Activated naive CD8-positive, alpha-beta T cell (primary cell): ENCODE results near the gene ELFN2.

Experiments used
- H3K27ac Mint-ChIP-seq: one replicate; pipeline ENCODE4 v1.8.0; 2021; ENCODE audit warnings: mixed read lengths
- H3K27me3 Mint-ChIP-seq: one replicate; pipeline ENCODE4 v1.8.0; 2021; ENCODE audit warnings: mixed read lengths
- H3K36me3 Mint-ChIP-seq: one replicate; pipeline ENCODE4 v1.8.0; 2021; ENCODE audit warnings: mixed read lengths
- H3K4me1 Mint-ChIP-seq: one replicate; pipeline ENCODE4 v1.8.0; 2021; ENCODE audit warnings: low read depth, mixed read lengths
- H3K4me3 Mint-ChIP-seq: one replicate; pipeline ENCODE4 v1.8.0; 2021; ENCODE audit warnings: mild to moderate bottlenecking, mixed read lengths
- H3K9me3 Mint-ChIP-seq: one replicate; pipeline ENCODE4 v1.8.0; 2021; ENCODE audit warnings: low read depth, mixed read lengths

Gene ELFN2

DNA sequence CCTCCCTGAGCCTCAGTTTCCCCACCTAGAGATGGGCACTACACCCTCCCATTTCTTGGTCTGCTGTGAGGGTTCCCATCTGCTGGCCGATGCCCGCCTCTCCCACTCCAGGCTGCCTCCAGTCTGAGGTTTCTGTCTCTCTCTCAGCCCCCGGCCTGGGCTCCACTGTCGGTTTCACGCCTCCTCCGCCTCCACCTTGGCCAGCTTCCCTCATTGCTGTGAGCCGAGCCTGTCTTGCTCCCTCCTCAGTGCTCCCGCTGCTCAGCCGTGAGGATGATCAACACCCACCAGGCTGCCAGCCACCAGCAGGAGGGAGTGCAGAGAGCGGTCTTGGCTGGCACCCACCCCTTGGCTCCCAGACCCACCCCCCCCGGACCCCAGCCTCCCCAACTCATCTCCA is 83.9 kb downstream of the ELFN2 start:
- Mint-ChIP-seq H3K36me3 (no peaks in the 10 kb centered on the region), H3K4me1 (peaks cover 9% of the 10 kb centered on the region), H3K27me3 (no peaks in the 10 kb centered on the region), H3K4me3 (no peak overlapping the region), H3K27ac (no peak overlapping the region), H3K9me3 (no peaks in the 10 kb centered on the region)

DNA sequence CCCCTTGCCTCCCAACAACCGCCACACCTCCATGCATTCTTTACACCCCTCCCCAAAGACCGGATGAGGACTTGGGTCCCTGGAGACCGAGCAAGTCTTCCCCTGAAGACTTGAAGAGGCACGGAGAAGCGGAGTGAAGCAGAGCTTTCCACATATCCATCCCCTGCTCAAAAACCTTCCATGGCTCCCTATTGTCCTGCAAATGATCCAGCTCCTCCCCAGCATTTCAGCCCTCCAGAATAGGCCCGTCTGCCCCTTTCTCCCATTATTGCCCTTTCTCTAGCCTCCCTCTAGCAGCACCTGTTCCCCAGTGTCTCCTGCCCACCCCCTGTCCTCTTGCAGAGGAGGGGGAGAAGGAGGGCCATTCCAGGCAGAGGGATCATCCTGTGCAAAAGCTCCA is 85.2 kb downstream of the ELFN2 start:
- no peak overlapping the region for H3K27ac Mint-ChIP-seq
- no peak overlapping the region for H3K4me3 Mint-ChIP-seq
- H3K27me3 Mint-ChIP-seq = peaks cover 1% of the 10 kb centered on the region

GRCh38 chr22:37340331-37341262 is 86.7 kb downstream of the ELFN2 start:
- H3K36me3 Mint-ChIP-seq = no peaks in the 10 kb centered on the region
- H3K4me3 Mint-ChIP-seq = no peak overlapping the region
- no peak overlapping the region for H3K27ac Mint-ChIP-seq
- H3K27me3 Mint-ChIP-seq = peaks cover 1% of the 10 kb centered on the region
- no peaks in the 10 kb centered on the region for H3K9me3 Mint-ChIP-seq
- peaks cover 9% of the 10 kb centered on the region for H3K4me1 Mint-ChIP-seq

More for the DNA sequence above, 85.2 kb downstream of the ELFN2 start:
- H3K9me3 Mint-ChIP-seq = no peaks in the 10 kb centered on the region
- H3K4me1 Mint-ChIP-seq = peaks cover 9% of the 10 kb centered on the region
- H3K36me3 Mint-ChIP-seq = no peaks in the 10 kb centered on the region

- Mint-ChIP-seq H3K27me3 (peaks cover 12% of the 10 kb centered on the region), H3K9me3 (no peaks in the 10 kb centered on the region), H3K4me1 (peaks cover 19% of the 10 kb centered on the region), H3K27ac (no peak overlapping the region), H3K36me3 (no peaks in the 10 kb centered on the region), H3K4me3 (no peak overlapping the region)
Measured at GRCh38 chr22:37338539-37339246, 88.6 kb downstream of the ELFN2 start.

DNA sequence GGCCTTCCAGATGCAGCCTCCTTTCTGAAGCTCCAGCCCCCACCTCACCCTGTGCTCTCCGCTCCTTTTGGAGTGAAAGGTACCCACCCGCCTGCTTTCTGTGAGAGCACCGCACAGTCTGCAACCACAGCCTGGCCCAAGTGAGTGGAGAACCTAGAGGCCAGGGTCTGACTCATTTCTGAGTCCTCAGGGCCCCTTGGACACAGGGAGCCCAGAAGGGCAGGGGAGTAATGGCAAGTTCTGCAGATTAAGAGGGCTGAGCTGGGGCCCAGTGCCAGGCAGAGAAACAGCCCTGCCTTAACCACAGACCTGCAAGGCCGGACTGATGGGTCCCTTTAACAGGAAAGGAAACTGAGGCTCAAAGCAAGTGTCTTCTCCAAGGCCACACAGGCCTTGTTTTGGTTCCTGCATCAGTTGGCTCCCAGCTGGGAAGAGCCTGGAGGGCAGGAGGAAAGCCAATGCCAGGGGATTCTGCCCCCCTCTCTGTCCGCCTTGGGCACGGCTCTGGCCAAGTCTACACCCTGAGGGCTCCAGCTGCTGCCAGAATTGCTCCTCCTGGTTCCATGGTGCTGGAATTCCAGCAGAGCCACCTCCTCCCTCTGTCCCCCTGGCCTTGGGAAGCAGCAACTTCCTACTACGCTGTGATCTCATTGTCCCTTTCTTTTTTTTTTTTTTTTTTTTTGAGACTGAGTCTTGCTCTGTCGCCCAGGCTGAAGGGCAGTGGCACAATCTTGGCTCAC is 89.9 kb downstream of the ELFN2 start:
- Mint-ChIP-seq H3K36me3 (no peaks in the 10 kb centered on the region), H3K27ac (no peak overlapping the region), H3K4me3 (no peak overlapping the region), H3K4me1 (peaks cover 16% of the 10 kb centered on the region), H3K27me3 (peaks cover 17% of the 10 kb centered on the region), H3K9me3 (no peaks in the 10 kb centered on the region)

- Mint-ChIP-seq H3K4me1 (peaks cover 11% of the 10 kb centered on the region), H3K27me3 (peaks cover 19% of the 10 kb centered on the region), H3K27ac (no peak overlapping the region), H3K9me3 (no peaks in the 10 kb centered on the region), H3K4me3 (no peak overlapping the region), H3K36me3 (no peaks in the 10 kb centered on the region)
Measured at GRCh38 chr22:37336579-37336978, 90.7 kb downstream of the ELFN2 start.

- Mint-ChIP-seq H3K9me3 (no peaks in the 10 kb centered on the region), H3K36me3 (no peaks in the 10 kb centered on the region), H3K27ac (no peak overlapping the region), H3K27me3 (peaks cover 22% of the 10 kb centered on the region), H3K4me1 (peaks cover 11% of the 10 kb centered on the region), H3K4me3 (no peak overlapping the region)
Measured at GRCh38 chr22:37335806-37336199, 91.5 kb downstream of the ELFN2 start.

DNA sequence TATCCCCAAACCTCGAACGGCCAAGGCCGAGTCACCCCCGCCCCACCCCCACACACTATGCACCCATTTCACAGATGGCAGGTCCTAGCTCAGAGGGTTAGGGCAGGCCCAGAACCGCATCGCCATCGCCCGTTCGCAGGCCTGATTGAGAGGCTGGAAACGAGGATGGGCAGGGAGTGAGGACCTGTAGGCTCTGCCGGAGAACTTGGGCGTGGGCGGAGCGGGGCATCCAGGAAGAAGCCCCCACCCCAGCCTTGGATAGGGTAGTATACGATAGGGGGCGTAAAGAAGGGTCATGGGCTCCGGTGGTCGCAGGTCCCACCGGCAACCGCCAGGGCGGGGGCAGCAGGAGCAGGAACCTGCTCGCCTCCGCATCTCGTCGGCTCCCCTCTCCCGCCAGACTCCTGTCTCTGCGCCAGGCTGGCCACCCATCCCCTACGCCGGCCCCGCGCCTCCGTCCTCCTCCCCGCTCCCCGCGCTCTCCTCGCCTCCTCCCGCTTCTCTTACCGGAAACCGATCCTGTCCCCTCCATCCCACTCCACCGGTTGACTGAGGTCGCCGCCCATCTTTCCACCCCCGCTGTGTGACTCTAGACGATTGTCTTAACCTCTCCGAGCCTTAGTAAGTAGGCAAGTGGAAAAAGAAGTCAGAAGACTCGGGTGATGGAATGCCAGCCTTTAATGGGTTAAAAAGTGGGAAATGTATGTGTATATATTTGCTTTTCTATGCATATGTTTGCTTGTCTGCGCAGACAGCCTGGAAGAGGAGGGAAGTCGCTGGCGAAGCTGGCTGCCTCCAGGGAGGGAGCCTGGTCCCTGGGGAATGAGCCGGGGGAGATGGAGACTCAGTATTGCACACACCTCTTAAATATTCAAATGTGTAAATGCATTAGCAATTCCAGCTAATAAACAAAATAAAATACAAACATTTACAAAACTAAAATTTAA is 92.1 kb downstream of the ELFN2 start:
- Mint-ChIP-seq H3K4me3 (peak overlapping the region; percentile 54), H3K4me1 (peaks cover 11% of the 10 kb centered on the region), H3K36me3 (no peaks in the 10 kb centered on the region), H3K9me3 (no peaks in the 10 kb centered on the region), H3K27me3 (peaks cover 22% of the 10 kb centered on the region), H3K27ac (no peak overlapping the region)

GRCh38 chr22:37334461-37334858 is 92.8 kb downstream of the ELFN2 start:
- no peak overlapping the region for H3K27ac Mint-ChIP-seq
- H3K36me3 Mint-ChIP-seq = no peaks in the 10 kb centered on the region
- H3K9me3 Mint-ChIP-seq = no peaks in the 10 kb centered on the region
- peaks cover 22% of the 10 kb centered on the region for H3K27me3 Mint-ChIP-seq
- H3K4me1 Mint-ChIP-seq = peaks cover 11% of the 10 kb centered on the region
- H3K4me3 Mint-ChIP-seq = peak overlapping the region; percentile 53

DNA sequence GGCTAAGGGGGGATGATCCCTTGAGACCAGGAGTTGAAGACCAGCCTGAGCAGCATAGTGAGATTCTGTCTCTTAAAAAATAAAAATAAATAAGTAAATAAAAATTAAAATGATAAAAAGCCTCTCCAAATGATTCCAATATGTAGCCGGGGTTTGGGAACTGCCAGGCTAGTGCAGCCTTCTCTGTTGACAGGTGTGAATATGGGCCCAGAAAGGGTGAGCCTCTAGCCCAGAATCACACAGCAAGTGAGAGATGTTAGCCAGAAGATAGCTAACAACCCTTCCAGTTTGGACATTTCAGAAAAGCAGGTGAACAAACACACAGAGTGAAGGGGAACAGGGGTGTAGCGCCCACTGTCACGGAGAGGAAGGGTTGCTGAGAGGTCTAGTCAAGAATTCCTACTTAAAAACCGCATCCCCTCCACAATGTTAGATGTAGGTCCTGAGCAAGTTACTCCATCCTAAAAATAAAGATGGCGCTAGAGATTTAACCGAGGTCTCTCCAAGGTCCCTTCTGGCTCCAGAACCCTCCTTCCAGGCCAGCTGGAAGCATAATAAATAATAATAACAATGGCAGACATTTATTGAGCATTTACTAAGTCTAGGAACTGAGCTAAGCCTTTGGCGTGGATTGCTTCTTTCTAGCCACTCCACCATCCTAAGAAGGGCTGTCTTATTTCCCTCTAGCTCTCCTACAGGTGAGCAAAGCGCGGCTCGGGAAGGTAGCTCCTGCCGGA is 93.4 kb downstream of the ELFN2 start:
- Mint-ChIP-seq H3K36me3 (no peaks in the 10 kb centered on the region), H3K9me3 (no peaks in the 10 kb centered on the region), H3K27ac (no peak overlapping the region), H3K4me3 (peak overlapping the region; percentile 53), H3K27me3 (peaks cover 22% of the 10 kb centered on the region), H3K4me1 (peaks cover 11% of the 10 kb centered on the region)

DNA sequence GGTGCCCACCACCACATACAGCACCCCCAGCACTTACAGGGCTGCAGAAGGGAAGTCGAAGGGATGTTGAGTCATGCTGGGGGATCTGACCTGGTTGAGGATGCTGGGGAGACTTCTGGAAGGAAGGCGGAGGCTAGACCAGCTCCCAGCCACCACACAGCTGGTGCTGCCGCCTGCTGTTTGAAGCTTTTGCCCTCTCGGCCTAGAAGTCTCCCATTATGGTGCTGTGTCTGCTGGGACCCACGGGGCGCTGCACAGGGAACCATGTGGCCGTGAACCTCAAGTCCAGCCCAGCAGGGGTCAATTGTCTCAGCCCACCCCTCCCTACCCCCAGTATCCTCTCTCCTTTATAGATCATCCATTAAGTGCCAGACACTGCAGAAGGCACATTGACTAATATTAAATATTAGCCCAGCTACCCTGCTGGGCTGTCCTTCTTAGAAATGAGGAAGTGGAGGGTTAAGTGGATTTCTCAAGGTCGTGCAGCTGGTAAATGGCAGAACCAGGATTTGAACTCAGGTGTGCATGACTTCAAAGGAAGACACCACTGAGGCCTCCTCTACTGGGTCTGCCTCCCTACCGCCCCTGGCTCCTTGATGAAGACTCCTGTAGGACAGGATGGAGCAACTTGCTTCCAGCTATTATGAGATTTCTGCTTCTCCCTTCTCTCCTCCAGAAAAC is 95.3 kb downstream of the ELFN2 start:
- H3K9me3 Mint-ChIP-seq = no peaks in the 10 kb centered on the region
- no peak overlapping the region for H3K4me3 Mint-ChIP-seq
- peaks cover 25% of the 10 kb centered on the region for H3K27me3 Mint-ChIP-seq
- H3K4me1 Mint-ChIP-seq = peaks cover 11% of the 10 kb centered on the region
- H3K36me3 Mint-ChIP-seq = no peaks in the 10 kb centered on the region
- no peak overlapping the region for H3K27ac Mint-ChIP-seq

DNA sequence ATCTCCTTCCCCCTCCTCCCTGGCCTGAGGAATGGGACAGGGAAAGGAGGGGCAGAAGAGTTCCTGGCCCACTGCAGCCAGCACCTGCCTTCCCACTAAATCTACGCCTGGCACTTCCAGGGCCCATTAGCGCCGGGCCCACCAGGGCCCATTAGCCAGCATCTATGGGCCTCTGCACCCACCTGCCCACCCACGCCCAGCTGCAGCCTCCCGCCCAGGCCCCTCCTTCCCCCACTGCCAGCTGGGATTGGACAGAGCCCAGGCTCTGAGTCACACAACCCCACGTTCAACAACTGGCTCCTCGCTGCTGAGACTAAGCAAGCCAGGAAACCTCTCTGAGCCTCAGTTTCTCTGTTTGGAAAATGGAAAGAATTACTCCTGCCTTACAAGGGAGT is 96.2 kb downstream of the ELFN2 start:
- peaks cover 28% of the 10 kb centered on the region for H3K27me3 Mint-ChIP-seq
- H3K4me3 Mint-ChIP-seq = no peak overlapping the region
- H3K36me3 Mint-ChIP-seq = no peaks in the 10 kb centered on the region
- H3K4me1 Mint-ChIP-seq = peaks cover 11% of the 10 kb centered on the region
- no peaks in the 10 kb centered on the region for H3K9me3 Mint-ChIP-seq
- H3K27ac Mint-ChIP-seq = no peak overlapping the region
